GM12892 (cell line): Measurements from ENCODE around the gene CELF2.

Source experiments
- POLR2A ChIP-seq: IDR thresholded peaks from 2 replicates; pipeline ENCODE4 v1.6.1; 2011; ENCODE audit warnings: low read depth, low read length, control low read depth
- POLR2AphosphoS5 ChIP-seq: IDR thresholded peaks from 2 replicates; pipeline ENCODE4 v1.6.1; 2011; ENCODE audit warnings: low read depth, low read length, control low read depth
- TAF1 ChIP-seq: IDR thresholded peaks from 2 replicates; pipeline ENCODE4 v1.6.1; 2011; ENCODE audit warnings: low read depth, mild to moderate bottlenecking, control low read depth, low read length, borderline replicate concordance

GRCh38 chr10:11355592-11355991, 337.9 kb downstream of the CELF2 start:
- TF ChIP-seq TAF1 (no peak), POLR2A (no peak), POLR2AphosphoS5 (no peak)
